Measurements from ENCODE around the gene KLHL29. TPM values are rescaled to one million over a fixed set of nuclear protein-coding genes. Genes with fewer than 3 reads are reported as not detected.

The KLHL29 gene
- total RNA-seq, 4 donors from 2014 or later, result 7.6 to 15.3 (median 8.4) TPM

- TF ChIP-seq, protein P1, sequence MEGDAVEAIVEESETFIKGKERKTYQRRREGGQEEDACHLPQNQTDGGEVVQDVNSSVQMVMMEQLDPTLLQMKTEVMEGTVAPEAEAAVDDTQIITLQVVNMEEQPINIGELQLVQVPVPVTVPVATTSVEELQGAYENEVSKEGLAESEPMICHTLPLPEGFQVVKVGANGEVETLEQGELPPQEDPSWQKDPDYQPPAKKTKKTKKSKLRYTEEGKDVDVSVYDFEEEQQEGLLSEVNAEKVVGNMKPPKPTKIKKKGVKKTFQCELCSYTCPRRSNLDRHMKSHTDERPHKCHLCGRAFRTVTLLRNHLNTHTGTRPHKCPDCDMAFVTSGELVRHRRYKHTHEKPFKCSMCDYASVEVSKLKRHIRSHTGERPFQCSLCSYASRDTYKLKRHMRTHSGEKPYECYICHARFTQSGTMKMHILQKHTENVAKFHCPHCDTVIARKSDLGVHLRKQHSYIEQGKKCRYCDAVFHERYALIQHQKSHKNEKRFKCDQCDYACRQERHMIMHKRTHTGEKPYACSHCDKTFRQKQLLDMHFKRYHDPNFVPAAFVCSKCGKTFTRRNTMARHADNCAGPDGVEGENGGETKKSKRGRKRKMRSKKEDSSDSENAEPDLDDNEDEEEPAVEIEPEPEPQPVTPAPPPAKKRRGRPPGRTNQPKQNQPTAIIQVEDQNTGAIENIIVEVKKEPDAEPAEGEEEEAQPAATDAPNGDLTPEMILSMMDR (IDR thresholded peaks at IDR 0.05; ENCODE audit: low read depth), result no peak
These were observed 232.8 kb downstream of the KLHL29 start for GRCh38 chr2:23617811-23618215.

DNA sequence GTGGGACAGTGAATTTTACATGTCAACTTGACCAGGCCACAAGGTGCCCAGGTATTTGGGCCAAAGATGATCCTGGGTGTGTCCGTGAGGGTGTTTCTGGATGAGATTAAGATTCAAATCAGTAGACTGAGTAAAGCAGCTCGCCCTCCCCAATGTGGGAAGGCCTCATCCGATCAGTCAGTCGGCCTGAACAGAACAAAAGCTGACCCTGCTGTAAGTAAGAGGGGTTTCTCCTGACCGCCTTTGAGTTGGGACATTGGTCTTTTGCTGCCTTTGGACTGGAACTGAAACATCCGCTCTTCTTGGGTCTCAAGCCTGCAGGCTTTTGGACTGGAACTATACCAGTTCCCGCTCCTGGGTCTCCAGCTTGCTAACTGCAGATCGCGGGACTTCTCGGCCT is 233.3 kb downstream of the KLHL29 start:
- TF ChIP-seq, protein P1 (IDR thresholded peaks at IDR 0.05; ENCODE audit: low read depth), result no peak

GRCh38 chr2:23618794-23619530 is 234.0 kb downstream of the KLHL29 start:
- TF ChIP-seq, protein P1 (IDR thresholded peaks at IDR 0.05; ENCODE audit: low read depth), result no peak

DNA sequence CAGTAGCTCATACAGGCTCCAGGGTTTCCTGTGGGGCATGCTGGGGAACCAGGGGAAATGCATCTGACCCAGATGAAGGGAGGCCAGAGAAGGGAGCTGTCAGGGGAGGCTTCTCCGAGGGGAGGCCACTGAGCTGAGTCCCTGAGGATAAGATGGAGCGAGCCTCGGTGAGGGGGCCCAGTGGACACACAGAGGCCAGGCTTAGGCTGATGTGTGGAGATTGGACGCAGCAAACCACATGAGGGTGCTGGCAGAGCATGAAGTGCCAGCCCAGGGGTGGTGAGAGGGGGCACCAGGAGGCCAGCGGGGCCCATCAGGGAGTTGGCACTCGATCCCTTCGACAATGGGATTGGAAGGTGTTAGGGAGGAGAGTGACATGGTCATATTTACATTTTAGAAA is 235.0 kb downstream of the KLHL29 start:
- TF ChIP-seq, protein P1 (IDR thresholded peaks at IDR 0.05; ENCODE audit: low read depth), result no peak

DNA sequence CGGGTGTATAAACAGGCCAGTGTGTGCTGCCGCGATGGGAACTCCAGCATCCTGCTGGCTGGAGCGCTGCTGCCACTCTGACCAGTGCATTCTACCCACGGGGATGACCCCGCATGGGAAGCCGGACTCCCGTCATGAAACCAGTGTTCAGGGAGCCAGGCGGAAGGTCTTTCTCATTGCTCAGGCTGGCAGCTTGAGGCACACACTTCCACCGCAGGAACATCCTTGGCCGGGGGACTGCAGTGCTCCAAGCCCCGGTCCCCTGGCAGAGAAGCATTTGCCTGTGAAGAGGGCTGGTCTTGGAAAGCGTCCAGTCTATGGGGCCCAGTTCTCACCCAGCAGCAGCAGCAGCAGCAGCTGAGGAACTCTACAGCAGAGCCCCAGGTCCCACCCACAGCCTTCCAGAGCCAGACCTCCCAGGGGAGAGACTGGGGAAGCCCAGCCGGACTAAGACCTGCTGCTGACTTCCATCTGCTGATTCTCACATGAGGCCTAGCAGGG is 235.9 kb downstream of the KLHL29 start:
- TF ChIP-seq, protein P1 (IDR thresholded peaks at IDR 0.05; ENCODE audit: low read depth), result no peak

DNA sequence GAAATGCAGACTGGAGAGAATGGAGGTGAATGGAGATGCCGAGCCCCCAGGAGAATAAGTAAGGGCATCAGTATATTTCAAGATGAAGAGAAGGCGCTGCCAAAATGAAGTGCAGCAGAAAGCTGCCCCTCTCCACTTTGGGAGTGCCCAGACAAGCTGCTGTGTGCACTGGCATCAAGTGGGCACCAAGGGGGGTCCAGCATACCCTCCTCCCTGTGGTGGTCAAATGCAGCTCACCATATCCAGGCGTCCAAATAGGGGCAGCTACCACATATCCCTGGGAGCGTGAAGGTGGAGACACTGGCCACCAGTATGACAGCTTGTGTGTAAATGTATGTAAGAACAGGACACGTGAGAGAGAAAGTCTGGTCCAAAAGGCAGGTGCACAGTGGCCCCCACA is 236.6 kb downstream of the KLHL29 start:
- TF ChIP-seq, protein P1 (IDR thresholded peaks at IDR 0.05; ENCODE audit: low read depth), result no peak

- TF ChIP-seq, protein P1 (IDR thresholded peaks at IDR 0.05; ENCODE audit: low read depth), result no peak
These were observed 237.5 kb downstream of the KLHL29 start for GRCh38 chr2:23622466-23622865.
